K562 (cell line): ENCODE measurements around the gene C6orf15. TPM values are rescaled to one million over a fixed set of nuclear protein-coding genes. Genes with fewer than 3 reads are reported as not detected.
A peak's percentile ranks its signal among the peaks of the same experiment; 100 is the strongest.

ENCODE experiments used
- HNRNPLL ChIP-seq: fragments of 200-400 bp; formaldehyde crosslinking; IDR thresholded peaks from 2 replicates; pipeline ENCODE4 v1.6.1; 2017; ENCODE audit warnings: low read length, low read depth, mild to moderate bottlenecking; ENCODE audit not compliant: poor library complexity, severe bottlenecking
- IRF9 ChIP-seq: fragments of 450-650 bp; IDR thresholded peaks from 2 replicates; pipeline ENCODE4 v1.6.1; 2016; ENCODE audit warnings: missing biosample characterization, missing genetic modification characterization
- JUND ChIP-seq, 2 experiments: IDR thresholded peaks; 2 replicates in 1 of 2; 3 replicates in 1 of 2; pipeline ENCODE4 v1.6.1; 2011; ENCODE audit warnings: borderline replicate concordance in 2 of 2, low read depth in 2 of 2, low read length in 2 of 2, improper control_type of control experiment in 1 of 2, missing biosample characterization in 1 of 2, missing genetic modification characterization in 1 of 2, missing genetic modification reagents in 1 of 2
- MITF ChIP-seq: IDR thresholded peaks from 2 replicates; pipeline ENCODE4 v1.6.1; 2014; ENCODE audit warnings: antibody characterized with exemption
- MYC ChIP-seq, 2 experiments: fragments of 250-450 bp in 1 of 2; sonication (Bioruptor Pico) in 1 of 2; IDR thresholded peaks; 2 replicates each; pipeline versions ENCODE4 v1.5.1 to v1.6.1; 2012 to 2021; ENCODE audit warnings: low read depth in 2 of 2, borderline replicate concordance in 1 of 2, improper control_type of control experiment in 1 of 2, low read length in 1 of 2, mild to moderate bottlenecking in 1 of 2, moderate library complexity in 1 of 2
- NBN ChIP-seq: fragments of 450-650 bp; IDR thresholded peaks from 2 replicates; pipeline ENCODE4 v1.6.1; 2016; ENCODE audit warnings: low read depth, mild to moderate bottlenecking
- RBBP5 ChIP-seq: fragments of 200-600 bp; sonication (generic); IDR thresholded peaks from 2 replicates; pipeline ENCODE4 v1.6.1; 2012; ENCODE audit warnings: borderline replicate concordance, mild to moderate bottlenecking, low read length, control low read depth, inconsistent platforms; ENCODE audit not compliant: insufficient read depth, poor library complexity, severe bottlenecking
- RCOR1 ChIP-seq, 2 experiments: IDR thresholded peaks; 2 replicates each; pipeline ENCODE4 v1.6.1; 2012; ENCODE audit warnings: low read depth in 2 of 2, low read length in 2 of 2, borderline replicate concordance in 1 of 2, improper control_type of control experiment in 1 of 2
- ZNF764 ChIP-seq: fragments of 250-450 bp; sonication (Bioruptor Pico); IDR thresholded peaks from 2 replicates; pipeline ENCODE4 v1.4.0; 2020; ENCODE audit warnings: low read depth, mild to moderate bottlenecking, moderate library complexity
- polyA plus RNA-seq, 8 experiments: library from polyadenylated mRNA; depleted of rRNA in 4 of 8; stranded (reverse) in 5 of 8; unstranded in 3 of 8; fragments of >200 nt; fragmentation: Nextera tagmentation in 2 of 8; fragmentation: Illumina TruSeq in 1 of 8; extraction: Ambion mirVana in 2 of 8; extraction: Trizol in 1 of 8; gene quantifications; 2 replicates each; pipeline versions ENCODE4 v1.2.1 to v1.2.3, GENCODE V29; 2011 to 2014; ENCODE audit warnings: inconsistent platforms in 1 of 8, missing spikeins in 1 of 8
- total RNA-seq, 7 experiments: library from RNA; depleted of rRNA in 6 of 7; stranded (reverse); fragments of >200 nt in 6 of 7; fragmentation: Illumina TruSeq in 2 of 7; extraction: Trizol in 2 of 7; gene quantifications; 2 replicates each; pipeline versions ENCODE4 v1.2.1 to v1.2.3, GENCODE V29; 2011 to 2021; ENCODE audit warnings: low replicate concordance in 1 of 7
- TF ChIP-seq, protein P1 (sequence below), 2 experiments: fragments of 450-650 bp in 1 of 2; sonication (generic) in 1 of 2; formaldehyde crosslinking in 1 of 2; IDR thresholded peaks; 2 replicates each; pipeline versions ENCODE4 v1.7.1 to v1.9.0; 2016 to 2022; ENCODE audit warnings: inconsistent platforms in 1 of 2, mild to moderate bottlenecking in 1 of 2, missing genetic modification reagents in 1 of 2
- TF ChIP-seq, protein P2 (sequence below): IDR thresholded peaks from 2 replicates; pipeline ENCODE4 v1.6.1; 2012; ENCODE audit warnings: low read depth, low read length, improper control_type of control experiment, borderline replicate concordance

Gene C6orf15
- total and polyA plus RNA-seq, 9 of the 15 experiments (the other 6 are each of a cell fraction or from before 2014, with no cell fraction given) = not detected

GRCh38 chr6:31079656-31080261 is 32.6 kb downstream of the C6orf15 start (continued):
- TF ChIP-seq, protein P1, sequence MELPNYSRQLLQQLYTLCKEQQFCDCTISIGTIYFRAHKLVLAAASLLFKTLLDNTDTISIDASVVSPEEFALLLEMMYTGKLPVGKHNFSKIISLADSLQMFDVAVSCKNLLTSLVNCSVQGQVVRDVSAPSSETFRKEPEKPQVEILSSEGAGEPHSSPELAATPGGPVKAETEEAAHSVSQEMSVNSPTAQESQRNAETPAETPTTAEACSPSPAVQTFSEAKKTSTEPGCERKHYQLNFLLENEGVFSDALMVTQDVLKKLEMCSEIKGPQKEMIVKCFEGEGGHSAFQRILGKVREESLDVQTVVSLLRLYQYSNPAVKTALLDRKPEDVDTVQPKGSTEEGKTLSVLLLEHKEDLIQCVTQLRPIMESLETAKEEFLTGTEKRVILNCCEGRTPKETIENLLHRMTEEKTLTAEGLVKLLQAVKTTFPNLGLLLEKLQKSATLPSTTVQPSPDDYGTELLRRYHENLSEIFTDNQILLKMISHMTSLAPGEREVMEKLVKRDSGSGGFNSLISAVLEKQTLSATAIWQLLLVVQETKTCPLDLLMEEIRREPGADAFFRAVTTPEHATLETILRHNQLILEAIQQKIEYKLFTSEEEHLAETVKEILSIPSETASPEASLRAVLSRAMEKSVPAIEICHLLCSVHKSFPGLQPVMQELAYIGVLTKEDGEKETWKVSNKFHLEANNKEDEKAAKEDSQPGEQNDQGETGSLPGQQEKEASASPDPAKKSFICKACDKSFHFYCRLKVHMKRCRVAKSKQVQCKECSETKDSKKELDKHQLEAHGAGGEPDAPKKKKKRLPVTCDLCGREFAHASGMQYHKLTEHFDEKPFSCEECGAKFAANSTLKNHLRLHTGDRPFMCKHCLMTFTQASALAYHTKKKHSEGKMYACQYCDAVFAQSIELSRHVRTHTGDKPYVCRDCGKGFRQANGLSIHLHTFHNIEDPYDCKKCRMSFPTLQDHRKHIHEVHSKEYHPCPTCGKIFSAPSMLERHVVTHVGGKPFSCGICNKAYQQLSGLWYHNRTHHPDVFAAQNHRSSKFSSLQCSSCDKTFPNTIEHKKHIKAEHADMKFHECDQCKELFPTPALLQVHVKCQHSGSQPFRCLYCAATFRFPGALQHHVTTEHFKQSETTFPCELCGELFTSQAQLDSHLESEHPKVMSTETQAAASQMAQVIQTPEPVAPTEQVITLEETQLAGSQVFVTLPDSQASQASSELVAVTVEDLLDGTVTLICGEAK (IDR thresholded peaks at IDR 0.05) = no peak
- TF ChIP-seq, protein P1 (CRISPR knock-in tag; IDR thresholded peaks at IDR 0.05) = no peak
- TF ChIP-seq ZNF764 = no peak
- no peak for TF ChIP-seq RBBP5
- no peak for TF ChIP-seq IRF9 (tag)
- no peak for TF ChIP-seq JUND (IDR thresholded peaks at IDR 0.05; ENCODE audit: borderline replicate concordance, low read depth, low read length)
- TF ChIP-seq JUND (tag; IDR thresholded peaks at IDR 0.05; ENCODE audit: borderline replicate concordance, low read depth, low read length) = no peak
- no peak for TF ChIP-seq NBN
- TF ChIP-seq RCOR1 (IDR thresholded peaks at IDR 0.05; ENCODE audit: borderline replicate concordance in 1 of 2, low read depth in 2 of 2, low read length in 2 of 2) = peak in 1 of 2 experiments; percentile 43; a peak in 1 of 4 replicates
- no peak for TF ChIP-seq MYC (IDR thresholded peaks at IDR 0.05; ENCODE audit: low read depth, low read length)
- no peak for TF ChIP-seq MYC (CRISPR knock-in tag; IDR thresholded peaks at IDR 0.05; ENCODE audit: borderline replicate concordance, low read depth)
- TF ChIP-seq MITF = no peak
- TF ChIP-seq HNRNPLL = no peak
- TF ChIP-seq, protein P2, sequence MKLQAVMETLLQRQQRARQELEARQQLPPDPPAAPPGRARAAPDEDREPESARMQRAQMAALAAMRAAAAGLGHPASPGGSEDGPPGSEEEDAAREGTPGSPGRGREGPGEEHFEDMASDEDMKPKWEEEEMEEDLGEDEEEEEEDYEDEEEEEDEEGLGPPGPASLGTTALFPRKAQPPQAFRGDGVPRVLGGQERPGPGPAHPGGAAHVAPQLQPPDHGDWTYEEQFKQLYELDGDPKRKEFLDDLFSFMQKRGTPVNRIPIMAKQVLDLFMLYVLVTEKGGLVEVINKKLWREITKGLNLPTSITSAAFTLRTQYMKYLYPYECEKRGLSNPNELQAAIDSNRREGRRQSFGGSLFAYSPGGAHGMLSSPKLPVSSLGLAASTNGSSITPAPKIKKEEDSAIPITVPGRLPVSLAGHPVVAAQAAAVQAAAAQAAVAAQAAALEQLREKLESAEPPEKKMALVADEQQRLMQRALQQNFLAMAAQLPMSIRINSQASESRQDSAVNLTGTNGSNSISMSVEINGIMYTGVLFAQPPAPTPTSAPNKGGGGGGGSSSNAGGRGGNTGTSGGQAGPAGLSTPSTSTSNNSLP = peak; percentile 73
